GM19455 (cell line): Measurements from ENCODE around the gene TALDO1.
"Not testable (repeated sequence)": the region's sequence is repeated elsewhere in the genome, so short reads cannot be mapped to it uniquely, and the experiment has no call there.

ENCODE experiments used
- ATAC-seq: cut with Tn5 transposase; IDR thresholded peaks from one replicate; pipeline ENCODE4 v1.9.1; 2021; ENCODE audit not compliant: unreplicated experiment

The TALDO1 gene

GRCh38 chr11:733072-733471, 14.2 kb upstream of the TALDO1 start:
- ATAC-seq = no peak

GRCh38 chr11:734541-734940, 12.7 kb upstream of the TALDO1 start:
- not testable (repeated sequence) for ATAC-seq

GRCh38 chr11:737366-737765, 9.9 kb upstream of the TALDO1 start:
- ATAC-seq = no peak

GRCh38 chr11:737899-738298, 9.4 kb upstream of the TALDO1 start:
- ATAC-seq = not testable (repeated sequence)

GRCh38 chr11:742156-742546, 5.1 kb upstream of the TALDO1 start:
- no peak for ATAC-seq

GRCh38 chr11:742571-743201, 4.6 kb upstream of the TALDO1 start:
- ATAC-seq = no peak

GRCh38 chr11:745428-745827, 1.8 kb upstream of the TALDO1 start:
- no peak for ATAC-seq

GRCh38 chr11:746289-747157, 741 bp upstream of the TALDO1 start:
- peak; percentile 38 for ATAC-seq

- peak; percentile 21 for ATAC-seq
Measured at GRCh38 chr11:748007-748359, 719 bp downstream of the TALDO1 start.

- ATAC-seq = no peak
Measured at GRCh38 chr11:749731-750130, 2.5 kb downstream of the TALDO1 start.

GRCh38 chr11:760236-760635, 13.0 kb downstream of the TALDO1 start:
- no peak for ATAC-seq

- ATAC-seq = no peak
Measured at GRCh38 chr11:761526-762108, 14.4 kb downstream of the TALDO1 start.

GRCh38 chr11:762421-763072, 15.3 kb downstream of the TALDO1 start:
- no peak for ATAC-seq

GRCh38 chr11:763073-763463, 15.8 kb downstream of the TALDO1 start:
- no peak for ATAC-seq

GRCh38 chr11:763549-764321, 16.5 kb downstream of the TALDO1 start:
- no peak for ATAC-seq

GRCh38 chr11:764322-765024, 17.2 kb downstream of the TALDO1 start:
- no peak for ATAC-seq

GRCh38 chr11:765025-765801, 17.9 kb downstream of the TALDO1 start:
- no peak for ATAC-seq

GRCh38 chr11:765802-766091, 18.5 kb downstream of the TALDO1 start:
- ATAC-seq = no peak

- ATAC-seq = no peak
Measured at GRCh38 chr11:766106-766935, 19.1 kb downstream of the TALDO1 start.
